RCC 7860 (cell line): ENCODE measurements around the gene SMARCA1.
"Not testable (repeated sequence)": the region's sequence is repeated elsewhere in the genome, so short reads cannot be mapped to it uniquely, and the experiment has no call there.

Experiments
- DNase-seq: peaks from one replicate; pipeline ENCODE4 v3.0.0-alpha.2; 2015; ENCODE audit warnings: low spot score
- FAIRE-seq: peaks from 2 replicates; lab custom pipeline; 2012; peaks lifted over from hg19 to GRCh38; lab: Jason Lieb, UNC

SMARCA1 gene, protein sequence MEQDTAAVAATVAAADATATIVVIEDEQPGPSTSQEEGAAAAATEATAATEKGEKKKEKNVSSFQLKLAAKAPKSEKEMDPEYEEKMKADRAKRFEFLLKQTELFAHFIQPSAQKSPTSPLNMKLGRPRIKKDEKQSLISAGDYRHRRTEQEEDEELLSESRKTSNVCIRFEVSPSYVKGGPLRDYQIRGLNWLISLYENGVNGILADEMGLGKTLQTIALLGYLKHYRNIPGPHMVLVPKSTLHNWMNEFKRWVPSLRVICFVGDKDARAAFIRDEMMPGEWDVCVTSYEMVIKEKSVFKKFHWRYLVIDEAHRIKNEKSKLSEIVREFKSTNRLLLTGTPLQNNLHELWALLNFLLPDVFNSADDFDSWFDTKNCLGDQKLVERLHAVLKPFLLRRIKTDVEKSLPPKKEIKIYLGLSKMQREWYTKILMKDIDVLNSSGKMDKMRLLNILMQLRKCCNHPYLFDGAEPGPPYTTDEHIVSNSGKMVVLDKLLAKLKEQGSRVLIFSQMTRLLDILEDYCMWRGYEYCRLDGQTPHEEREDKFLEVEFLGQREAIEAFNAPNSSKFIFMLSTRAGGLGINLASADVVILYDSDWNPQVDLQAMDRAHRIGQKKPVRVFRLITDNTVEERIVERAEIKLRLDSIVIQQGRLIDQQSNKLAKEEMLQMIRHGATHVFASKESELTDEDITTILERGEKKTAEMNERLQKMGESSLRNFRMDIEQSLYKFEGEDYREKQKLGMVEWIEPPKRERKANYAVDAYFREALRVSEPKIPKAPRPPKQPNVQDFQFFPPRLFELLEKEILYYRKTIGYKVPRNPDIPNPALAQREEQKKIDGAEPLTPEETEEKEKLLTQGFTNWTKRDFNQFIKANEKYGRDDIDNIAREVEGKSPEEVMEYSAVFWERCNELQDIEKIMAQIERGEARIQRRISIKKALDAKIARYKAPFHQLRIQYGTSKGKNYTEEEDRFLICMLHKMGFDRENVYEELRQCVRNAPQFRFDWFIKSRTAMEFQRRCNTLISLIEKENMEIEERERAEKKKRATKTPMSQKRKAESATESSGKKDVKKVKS

DNA sequence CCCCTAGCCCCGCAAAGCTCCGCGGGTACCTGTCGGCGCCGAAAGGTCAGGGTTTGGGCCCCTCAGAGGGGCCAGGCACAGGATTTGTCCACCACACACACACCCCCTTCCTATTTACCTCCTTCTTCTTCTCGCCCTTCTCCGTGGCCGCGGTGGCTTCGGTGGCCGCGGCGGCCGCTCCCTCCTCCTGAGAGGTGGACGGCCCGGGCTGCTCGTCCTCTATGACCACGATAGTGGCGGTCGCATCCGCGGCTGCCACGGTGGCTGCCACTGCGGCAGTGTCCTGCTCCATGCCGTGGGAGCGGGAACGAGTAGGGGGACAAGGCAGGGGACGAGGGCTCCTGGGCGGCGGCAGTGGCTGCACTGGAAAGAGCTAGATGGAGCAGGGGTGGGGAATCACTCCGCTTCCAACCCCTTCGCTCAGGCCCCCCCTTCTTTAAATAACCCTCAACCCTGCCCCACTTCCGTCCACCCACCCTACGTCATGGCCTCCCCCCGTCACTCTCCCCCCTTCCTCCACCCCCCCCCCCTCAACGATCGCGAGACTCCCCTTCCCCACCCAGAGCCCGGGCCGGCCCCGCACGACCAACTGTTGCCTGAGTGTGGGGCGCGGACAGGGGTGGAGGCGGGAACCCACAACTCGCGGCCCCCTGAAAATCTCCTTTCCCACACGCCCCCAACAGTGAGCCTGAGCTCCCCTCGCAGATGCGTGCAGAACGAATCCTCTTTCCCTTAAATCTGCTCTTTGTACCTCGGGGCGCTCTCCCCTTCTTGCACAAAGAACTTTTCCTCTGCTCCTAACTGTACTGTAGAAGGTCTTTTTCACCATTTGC lies at the start of gene SMARCA1:
SMARCA1 (minus strand) TSS at position 412 of the 833 bp plus-strand sequence; CDS start at position 292, 120 bp downstream.
- FAIRE-seq (no peak), DNase-seq (no peak)

GRCh38 chrX:129572422-129572821 lies 49.1 kb upstream of the SMARCA1 start:
- no peak for DNase-seq
- no peak for FAIRE-seq

GRCh38 chrX:129568349-129568748 lies 45.1 kb upstream of the SMARCA1 start:
- no peak for FAIRE-seq
- no peak for DNase-seq

GRCh38 chrX:129566073-129566472 lies 42.8 kb upstream of the SMARCA1 start:
- no peak for DNase-seq

DNA sequence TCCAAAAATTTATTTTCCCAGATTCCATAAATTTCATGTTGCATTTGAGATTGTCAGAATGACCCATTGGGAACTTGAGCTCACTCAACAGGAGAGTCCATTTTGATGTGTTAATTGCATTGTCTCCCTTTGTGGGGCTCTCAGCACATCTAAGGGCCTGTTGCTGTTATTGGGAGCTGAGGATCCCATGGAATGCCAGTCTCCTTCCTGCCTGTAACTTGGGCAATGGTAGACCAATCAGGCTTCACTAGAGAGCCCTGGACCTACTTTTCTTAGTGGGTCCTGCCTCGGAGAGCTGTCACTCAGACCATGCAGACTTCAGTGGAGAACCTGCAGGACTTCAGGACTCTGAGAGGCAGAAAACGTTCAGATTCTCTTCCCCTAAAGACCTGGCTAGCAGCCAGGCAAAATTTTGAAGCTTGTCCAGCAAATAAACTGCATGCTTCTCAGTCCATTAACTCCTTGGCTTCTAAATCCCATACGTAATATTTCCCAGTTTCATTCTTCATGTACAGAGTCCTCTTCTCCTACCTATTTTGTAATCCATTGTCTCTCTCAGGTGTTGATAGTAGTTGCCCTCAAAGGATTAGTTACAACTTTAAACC lies 41.9 kb upstream of the SMARCA1 start:
- FAIRE-seq = no peak

More at GRCh38 chrX:129566073-129566472, 42.8 kb upstream of the SMARCA1 start:
- FAIRE-seq = no peak

DNA sequence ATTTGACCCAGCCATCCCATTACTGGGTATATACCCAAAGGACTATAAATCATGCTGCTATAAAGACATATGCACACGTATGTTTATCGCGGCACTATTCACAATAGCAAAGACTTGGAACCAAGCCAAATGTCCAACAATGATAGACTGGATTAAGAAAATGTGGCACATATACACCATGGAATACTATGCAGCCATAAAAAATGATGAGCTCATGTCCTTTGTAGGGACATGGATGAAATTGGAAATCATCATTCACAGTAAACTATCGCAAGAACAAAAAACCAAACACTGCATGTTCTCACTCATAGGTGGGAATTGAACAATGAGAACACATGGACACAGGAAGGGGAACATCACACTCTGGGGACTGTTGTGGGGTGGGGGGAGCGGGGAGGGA lies 41.1 kb upstream of the SMARCA1 start:
- FAIRE-seq = not testable (repeated sequence)

More for the DNA sequence above, 41.9 kb upstream of the SMARCA1 start:
- no peak for DNase-seq

DNA sequence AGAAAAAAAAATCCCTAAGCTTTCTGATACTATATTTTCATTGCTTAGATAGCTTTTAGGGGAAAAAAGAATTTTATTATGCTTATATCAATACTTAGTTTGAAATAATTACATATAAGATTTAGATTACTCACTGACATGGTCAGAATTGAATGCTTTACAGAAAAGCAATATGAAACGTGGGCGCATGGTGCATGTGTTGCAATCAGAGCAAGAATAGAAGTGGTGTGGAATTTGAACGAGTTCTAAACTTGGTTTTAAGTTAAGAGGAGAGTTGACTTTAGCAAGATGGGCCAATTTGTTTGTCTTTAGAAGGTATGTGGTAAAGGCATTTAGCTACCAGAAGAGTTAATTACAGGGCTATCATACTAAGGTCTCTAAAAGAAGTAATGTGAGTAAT lies 38.2 kb upstream of the SMARCA1 start:
- FAIRE-seq (no peak), DNase-seq (no peak)

More for the DNA sequence above, 41.1 kb upstream of the SMARCA1 start:
- not testable (repeated sequence) for DNase-seq

DNA sequence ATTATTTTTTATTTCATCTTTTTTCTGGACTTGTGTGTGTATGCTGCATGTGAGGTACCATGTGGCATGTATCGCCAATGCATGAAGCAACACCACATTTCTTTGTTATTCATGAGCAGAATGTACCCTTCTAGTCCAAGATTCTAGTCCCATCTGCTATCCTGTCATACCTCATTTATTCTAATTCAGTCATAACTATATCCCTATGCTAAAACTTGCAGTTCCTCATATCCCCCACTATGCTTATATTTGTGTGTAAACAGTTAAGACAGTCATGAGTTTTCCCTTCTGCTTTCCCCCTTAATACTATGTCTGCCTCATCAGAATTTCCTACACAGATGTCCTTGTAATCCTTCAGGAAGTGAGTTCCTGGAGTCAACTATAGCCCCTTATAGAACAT lies 36.5 kb upstream of the SMARCA1 start:
- no peak for FAIRE-seq
- DNase-seq = no peak

GRCh38 chrX:129557844-129558480 lies 34.7 kb upstream of the SMARCA1 start:
- DNase-seq (no peak), FAIRE-seq (no peak)

DNA sequence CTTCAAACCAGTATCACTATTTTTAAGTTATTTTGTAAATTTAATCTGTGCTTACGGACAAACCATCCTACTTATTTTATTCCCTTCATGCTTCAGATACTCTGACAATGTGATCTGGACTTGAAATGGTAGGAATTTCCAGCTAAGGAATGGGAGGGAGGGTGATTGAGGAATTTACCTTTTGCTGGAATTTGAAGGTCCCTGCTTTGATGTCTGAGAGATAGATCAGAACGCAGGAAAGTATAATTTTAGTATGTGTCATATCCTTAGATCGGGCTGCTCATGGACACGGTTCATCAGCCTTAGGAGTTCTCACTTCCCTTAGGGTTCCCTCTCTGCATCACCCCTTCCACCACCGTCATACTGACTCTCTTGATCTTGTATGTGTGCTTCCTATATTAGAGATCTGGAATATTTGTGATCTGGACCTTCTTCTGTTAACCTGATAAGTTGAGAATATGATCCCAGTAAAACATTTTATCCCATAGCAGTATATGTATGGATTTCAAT lies 33.6 kb upstream of the SMARCA1 start:
- FAIRE-seq (no peak), DNase-seq (peak; percentile 5)

DNA sequence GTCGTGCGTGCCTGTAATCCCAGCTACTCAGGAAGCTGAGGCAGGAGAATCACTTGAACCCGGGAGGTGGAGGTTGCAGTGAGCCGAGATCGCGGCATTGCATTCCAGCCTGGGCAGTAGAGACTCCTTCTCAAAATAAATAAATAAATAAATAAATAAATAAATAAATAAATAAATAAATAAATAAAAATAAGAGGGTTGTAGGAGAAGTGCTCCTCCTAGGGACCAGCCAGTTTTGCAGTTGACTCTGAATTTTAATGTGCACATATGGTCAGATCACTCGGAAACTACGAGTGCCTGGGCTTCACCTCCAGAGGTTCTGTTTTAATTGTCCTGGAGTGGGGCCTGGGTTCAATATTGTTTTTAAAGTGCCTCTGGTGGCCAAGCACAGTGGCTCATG lies 31.5 kb upstream of the SMARCA1 start:
- not testable (repeated sequence) for DNase-seq, FAIRE-seq

DNA sequence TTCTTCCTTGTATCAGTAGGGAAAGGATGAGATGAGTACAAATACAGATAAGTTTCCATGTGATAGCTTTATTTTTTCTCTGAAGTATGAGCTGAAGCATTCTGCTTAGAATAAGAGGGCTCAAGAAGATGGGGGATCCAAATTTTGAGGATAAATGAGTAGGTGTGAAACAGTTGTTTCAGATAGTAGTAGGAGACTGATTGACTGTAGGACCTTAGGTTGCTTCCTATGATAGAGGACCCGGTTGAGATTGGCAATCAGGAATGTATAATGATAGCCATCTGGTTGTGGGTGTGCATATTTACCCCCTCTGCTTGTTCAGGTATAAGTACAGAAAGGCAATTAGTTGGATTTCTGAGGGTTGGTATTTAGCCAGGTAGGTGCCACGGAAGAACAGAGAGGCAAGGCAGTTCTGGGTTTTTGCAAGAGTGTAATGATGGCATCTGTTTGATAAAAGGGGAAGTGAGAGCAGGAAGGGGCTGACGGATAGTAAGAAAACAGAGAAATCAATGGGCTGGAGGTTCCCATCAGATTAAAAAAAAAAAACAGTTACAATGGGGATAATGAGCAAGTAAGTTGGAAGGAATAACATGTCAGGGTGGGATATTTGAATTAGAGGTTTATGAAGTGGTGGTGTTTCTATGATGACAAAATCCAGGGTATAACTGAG lies 30.5 kb upstream of the SMARCA1 start:
- DNase-seq (no peak), FAIRE-seq (no peak)

DNA sequence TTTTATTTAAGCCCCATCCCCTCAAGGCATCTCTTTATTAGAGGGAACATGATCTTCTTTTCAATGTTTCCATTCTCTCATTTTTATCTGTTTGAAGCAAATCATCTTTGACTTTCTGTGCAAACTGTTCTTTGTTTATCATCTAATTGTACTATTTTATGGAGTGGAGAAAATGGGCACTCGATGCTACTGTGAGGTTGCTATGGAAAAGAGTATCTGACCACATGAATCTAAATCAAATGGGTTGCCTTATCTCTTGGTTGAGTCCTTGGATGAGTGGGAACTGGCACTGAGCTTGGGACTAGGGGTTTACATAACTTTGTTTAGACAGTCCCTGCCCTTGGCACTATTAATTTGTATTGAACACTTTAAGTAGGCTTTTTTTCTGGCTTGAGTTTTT lies 25.8 kb upstream of the SMARCA1 start:
- FAIRE-seq (no peak), DNase-seq (no peak)

- DNase-seq = no peak
- FAIRE-seq = no peak
Observed at GRCh38 chrX:129545408-129545807, 22.1 kb upstream of the SMARCA1 start.

DNA sequence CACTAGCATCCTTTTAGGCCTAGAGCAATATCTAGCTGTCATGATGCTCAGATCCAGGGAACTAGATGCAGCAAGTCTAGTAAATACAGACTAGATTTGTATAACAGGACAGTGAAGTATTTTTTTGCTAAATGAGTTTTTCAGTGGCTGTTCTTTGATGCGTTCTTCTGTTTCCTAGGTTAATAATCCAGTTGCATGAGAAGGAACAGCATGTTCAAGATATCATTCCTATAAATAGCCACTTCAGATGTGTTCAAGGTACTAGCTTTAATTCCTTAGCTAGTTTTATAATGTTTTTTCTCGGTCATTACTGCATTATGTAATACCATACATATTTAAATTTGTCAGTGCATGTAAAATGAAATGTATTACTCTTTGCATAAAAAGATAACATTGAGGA lies 21.5 kb upstream of the SMARCA1 start:
- DNase-seq (no peak), FAIRE-seq (no peak)

GRCh38 chrX:129540722-129541184 lies 17.5 kb upstream of the SMARCA1 start:
- FAIRE-seq (no peak), DNase-seq (no peak)

DNA sequence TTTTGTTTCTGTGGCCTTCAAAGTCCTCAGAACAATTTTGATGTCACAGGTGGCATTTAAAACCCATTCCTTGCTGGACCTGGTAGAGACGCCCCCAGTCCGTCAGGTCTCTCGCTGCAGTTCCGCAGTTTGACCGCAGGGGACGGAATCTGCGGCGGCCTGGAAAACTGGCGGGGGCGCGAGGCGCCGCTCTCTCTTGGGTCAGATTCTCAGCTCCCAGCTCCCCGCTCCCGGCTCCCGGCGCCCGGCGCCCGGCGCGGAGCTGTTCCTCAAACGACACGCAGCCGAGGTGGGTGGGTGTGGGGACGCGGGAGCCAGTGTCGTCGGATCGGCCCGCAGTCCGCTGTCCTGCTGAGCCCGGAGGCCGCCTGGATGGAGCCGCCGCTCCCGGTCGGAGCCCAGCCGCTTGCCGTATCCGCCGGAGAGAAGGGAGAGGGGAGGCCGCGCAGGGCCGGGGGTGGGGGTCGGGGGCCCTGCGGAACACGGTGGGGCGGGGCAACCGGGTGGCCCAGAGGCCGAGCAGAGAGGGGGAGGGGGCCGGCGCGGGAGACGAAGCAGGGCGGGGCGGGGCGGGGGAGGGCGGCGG lies 16.9 kb upstream of the SMARCA1 start, which contains the start of gene OCRL:
OCRL (plus strand) TSS at position 192 of the 586 bp plus-strand sequence; CDS start at position 373, 181 bp downstream.
- FAIRE-seq = no peak
- DNase-seq = peak; percentile 27
